Body of pancreas (tissue), 4 donors: ENCODE data around the gene CCDC149.

ENCODE experiments used
- CTCF ChIP-seq, 7 experiments: fragments of 450-650 bp in 4 of 7; fragments of 200-600 bp in 3 of 7; sonication (generic) in 3 of 7; IDR thresholded peaks; one replicate each; pipeline ENCODE4 v1.5.1; 2016 to 2019; ENCODE audit warnings: antibody characterized with exemption in 7 of 7
- POLR2A ChIP-seq, 3 donors: fragments of 450-650 bp; IDR thresholded peaks; one replicate each; pipeline ENCODE4 v1.6.1; 2016; ENCODE audit warnings: antibody characterized with exemption in 3 of 3, mild to moderate bottlenecking in 2 of 3

GRCh38 chr4:24862073-24862751 is 50.6 kb downstream of the CCDC149 start:
- TF ChIP-seq CTCF (IDR thresholded peaks at IDR 0.05) (no peak), POLR2A (IDR thresholded peaks at IDR 0.05) (no peak)
